Heart right ventricle (tissue), 16 donors: ENCODE data around the gene SUB1. TPM values are rescaled to one million over a fixed set of nuclear protein-coding genes. Genes with fewer than 3 reads are reported as not detected.

ENCODE experiments used
- ATAC-seq, 8 donors: fragments of 200-7000 bp; cut with Tn5 transposase; one replicate each; pipeline ENCODE4 v1.9.1; 2020; ENCODE audit warnings: mild to moderate bottlenecking in 8 of 8, moderate library complexity in 8 of 8, moderate number of reproducible peaks in 1 of 8
- DNase-seq, 2 donors: peaks; one replicate each; pipeline ENCODE4 v3.0.0-alpha.2; 2020
- H3K27ac ChIP-seq, 10 donors: fragments of 200-600 bp; sonication (generic) in 2 of 10; one replicate each; pipeline versions ENCODE4 v1.5.0 to v1.8.0; 2020 to 2022; ENCODE audit warnings: mild to moderate bottlenecking in 3 of 10
- H3K27me3 ChIP-seq, 7 donors: fragments of 200-600 bp; one replicate each; pipeline ENCODE4 v1.8.0; 2021 to 2022; ENCODE audit warnings: mild to moderate bottlenecking in 2 of 7
- H3K36me3 ChIP-seq, 9 donors: fragments of 200-600 bp; sonication (generic) in 1 of 9; one replicate each; pipeline versions ENCODE4 v1.5.0 to v1.8.0; 2020 to 2022; ENCODE audit warnings: mild to moderate bottlenecking in 2 of 9
- H3K4me1 ChIP-seq, 9 donors: fragments of 200-600 bp; sonication (generic) in 1 of 9; one replicate each; pipeline versions ENCODE4 v1.5.0 to v1.8.0; 2020 to 2022; ENCODE audit warnings: mild to moderate bottlenecking in 4 of 9
- H3K4me3 ChIP-seq, 10 donors: fragments of 200-600 bp; sonication (generic) in 2 of 10; one replicate each; pipeline versions ENCODE4 v1.5.0 to v1.8.0; 2020 to 2022; ENCODE audit warnings: mild to moderate bottlenecking in 7 of 10, moderate library complexity in 2 of 10
- H3K9me3 ChIP-seq, 11 donors: fragments of 200-600 bp in 10 of 11; sonication (generic) in 2 of 11; one replicate each; pipeline versions ENCODE4 v1.5.0 to v1.8.0; 2013 to 2022; ENCODE audit warnings: mild to moderate bottlenecking in 2 of 11, control low read depth in 1 of 11, moderate library complexity in 1 of 11
- CTCF ChIP-seq, 9 donors: fragments of 200-600 bp; sonication (generic) in 2 of 9; IDR thresholded peaks; one replicate each; pipeline versions ENCODE4 v1.5.0 to v1.8.0; 2021 to 2022; ENCODE audit warnings: antibody characterized with exemption in 9 of 9, mild to moderate bottlenecking in 5 of 9, moderate library complexity in 1 of 9
- WGBS, 2 donors: extraction: QIAGEN DNeasy Blood & Tissue Kit; methylation state at CpG; one replicate each; pipeline ENCODE4 v1.1.7; 2013; ENCODE audit warnings: inconsistent platforms in 1 of 2; 5-methylcytosine and 5-hydroxymethylcytosine counted together
- intact Hi-C, 10 donors: fragments of 100-400 bp; cut with DNase I; formaldehyde crosslinking; loops; one replicate each; pipeline versions ENCODE4 v1.11.1 to v1.14.2; 2022
- polyA plus RNA-seq, 2 donors: library from polyadenylated mRNA; stranded (reverse); fragments of 200-250 nt; gene quantifications; one replicate each; pipeline ENCODE4 v1.2.3, GENCODE V29; 2013
- total RNA-seq, 10 donors: library from RNA; stranded (reverse); fragmentation: NEBNext Ultra II Directional in 3 of 10; extraction: Animal tissue kit (Norgen Biotek cat#: 25700) in 3 of 10; gene quantifications; one replicate each; pipeline versions ENCODE4 v1.2.1 to v1.2.4, GENCODE V29; 2021 to 2023
- donor health status: Arrhythmogenic right ventricular cardiomyopathy.
- donor health status: ischemic (EF 13 %, LVEDD 7.1; RV severe dilation, severe dysfunction).
- donor health status: healthy with polysubstance abuse.
- donor health status: DM: no; HTN: yes; CAD: no.
- donor health status: DM: no; HTN: no; CAD: no.
- donor health status: ischemic (EF 25% LVEDD 6.9; RV normal size, moderate dysfunction).
- donor health status: ischemic (EF 25% LVEDD 5.7; RV mildly dilated, moderate dysfunction).
- donor health status: healthy.
- donor health status: DM: yes; HTN: yes; CAD: no.
- donor health status: Ischemic cardiomyopathy.
- donor health status: ischemic (EF 35%, LVEDD 5.7; RV mildly dilated, moderate dysfunction).
- donor health status: nonischemic (EF 11% LVEDD 7.7; RV severe dilation, severe dysfunction).
- donor health status: DM: yes; HTN: yes; CAD: no.
- donor health status: PGD.
- donor health status: ischemic (EF 29% LVEDD 5.4; RV normal size, mild dysfunction).
- donor health status: nonischemic (EF 23%, LVEDD 6.1; RV moderate dilation, normal function).

The SUB1 gene
- total and polyA plus RNA-seq, 12 donors: 86.8 to 224 (median 186) TPM

- no peak for TF ChIP-seq CTCF (IDR thresholded peaks at IDR 0.05)
- Histone ChIP-seq H3K36me3 (no peaks in the 10 kb centered on the region), H3K4me3 (no peak overlapping the region), H3K27ac (no peak overlapping the region), H3K27me3 (no peaks in the 10 kb centered on the region), H3K9me3 (no peaks in the 10 kb centered on the region), H3K4me1 (peaks cover 0 to 14% (median 0%) of the 10 kb centered on the region in 9 donors)
- ATAC-seq (peak in 3 of 8 donors; percentile 25 to 56 (median 53)), DNase-seq (no peak)
- intact Hi-C loops: loop anchor here in 2 of 10 donors (10.0 kb wide), 1 partner anchor 384 kb away; no protein-coding TSS in a partner anchor
- 35 to 50% methylated on average over 2 of the region's 2 CpGs for WGBS, 2 donors
Observed at GRCh38 chr5:32618962-32619361, 33.6 kb downstream of the SUB1 start.

GRCh38 chr5:32621256-32621655, 35.9 kb downstream of the SUB1 start:
- no peaks in the 10 kb centered on the region for H3K36me3 ChIP-seq
- H3K4me3 ChIP-seq: no peak overlapping the region
- WGBS, 2 donors: 75 to 79% methylated on average over 8 of the region's 8 CpGs
- H3K4me1 ChIP-seq: peaks cover 0 to 6% (median 0%) of the 10 kb centered on the region in 9 donors
- ATAC-seq: no peak
- no peak for TF ChIP-seq CTCF (IDR thresholded peaks at IDR 0.05)
- no peak overlapping the region for H3K27ac ChIP-seq
- intact Hi-C loops: no loop called here
- DNase-seq: no peak
- H3K27me3 ChIP-seq: no peaks in the 10 kb centered on the region
- H3K9me3 ChIP-seq: no peaks in the 10 kb centered on the region

- WGBS, 2 donors: 60 to 71% methylated on average over 3 of the region's 3 CpGs
- Histone ChIP-seq H3K9me3 (no peaks in the 10 kb centered on the region), H3K27me3 (no peaks in the 10 kb centered on the region), H3K4me3 (no peak overlapping the region), H3K36me3 (no peaks in the 10 kb centered on the region), H3K27ac (no peak overlapping the region), H3K4me1 (peaks cover 0 to 15% (median 8%) of the 10 kb centered on the region in 9 donors)
- intact Hi-C loops: no loop called here
- ATAC-seq: no peak
- TF ChIP-seq CTCF (IDR thresholded peaks at IDR 0.05): no peak
- DNase-seq: no peak
Observed at GRCh38 chr5:32625106-32625505, 39.7 kb downstream of the SUB1 start.

- no peak for TF ChIP-seq CTCF (IDR thresholded peaks at IDR 0.05)
- Histone ChIP-seq H3K4me1 (peaks cover 0 to 15% (median 8%) of the 10 kb centered on the region in 9 donors), H3K27ac (no peak overlapping the region), H3K4me3 (no peak overlapping the region), H3K36me3 (no peaks in the 10 kb centered on the region), H3K27me3 (no peaks in the 10 kb centered on the region), H3K9me3 (no peaks in the 10 kb centered on the region)
- 77 to 78% methylated on average over 5 of the region's 5 CpGs for WGBS, 2 donors
- intact Hi-C loops: no loop called here
- DNase-seq (no peak), ATAC-seq (no peak)
Observed at GRCh38 chr5:32625547-32625946, 40.2 kb downstream of the SUB1 start.
